CD4-positive, alpha-beta T cell treated with Interleukin-15 for 1 hour (primary cell): ENCODE data around the gene THRB.
"Not testable (repeated sequence)": the region's sequence is repeated elsewhere in the genome, so short reads cannot be mapped to it uniquely, and the experiment has no call there.

Source experiments
- DNase-seq: peaks from one replicate; pipeline ENCODE4 v3.0.0-alpha.2; 2020

Gene THRB

GRCh38 chr3:24440760-24441464 lies 53.7 kb downstream of the THRB start:
- no peak for DNase-seq

- no peak for DNase-seq
These were observed 55.6 kb downstream of the THRB start for GRCh38 chr3:24439021-24439420.

DNA sequence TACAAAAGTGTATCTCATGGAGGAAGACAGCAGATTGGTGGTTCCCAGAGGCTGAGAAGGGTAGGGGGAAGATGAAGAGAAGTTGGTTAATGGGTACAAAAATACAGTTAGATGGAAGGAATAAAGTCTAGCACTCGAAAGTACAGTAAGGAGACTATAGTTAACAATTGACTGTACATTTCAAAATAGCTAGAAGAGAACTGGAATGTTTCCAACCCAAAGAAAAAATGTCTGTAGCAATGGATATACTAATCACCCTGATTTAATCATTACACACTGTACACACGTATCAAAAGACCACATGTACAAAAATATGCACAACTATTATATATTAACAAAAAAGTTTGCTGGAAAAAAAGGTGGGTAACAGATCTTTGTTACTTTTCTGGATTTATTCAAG lies 57.3 kb downstream of the THRB start:
- DNase-seq, result no peak

DNA sequence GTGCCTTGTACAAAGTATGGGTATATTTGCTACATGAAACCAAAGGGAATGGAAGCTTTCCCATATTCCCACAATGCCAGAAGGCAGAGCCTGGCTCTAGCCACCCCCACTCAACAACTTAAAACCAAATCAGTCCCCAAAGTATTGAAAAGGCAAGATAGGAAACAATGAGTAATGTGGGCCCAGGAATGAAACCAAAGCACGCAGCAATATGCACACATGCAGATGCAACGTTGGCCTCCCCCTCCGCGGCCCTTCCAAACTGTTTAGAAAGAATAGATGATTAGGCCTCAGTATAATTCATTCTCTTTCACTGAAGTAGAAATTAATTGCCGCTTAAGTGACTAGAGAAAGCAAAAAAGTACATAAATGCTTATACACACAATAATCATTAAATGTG lies 59.1 kb downstream of the THRB start:
- no peak for DNase-seq

- DNase-seq, result no peak
These were observed 60.0 kb downstream of the THRB start for GRCh38 chr3:24434651-24435050.

GRCh38 chr3:24433838-24434591 lies 60.6 kb downstream of the THRB start:
- no peak for DNase-seq

DNA sequence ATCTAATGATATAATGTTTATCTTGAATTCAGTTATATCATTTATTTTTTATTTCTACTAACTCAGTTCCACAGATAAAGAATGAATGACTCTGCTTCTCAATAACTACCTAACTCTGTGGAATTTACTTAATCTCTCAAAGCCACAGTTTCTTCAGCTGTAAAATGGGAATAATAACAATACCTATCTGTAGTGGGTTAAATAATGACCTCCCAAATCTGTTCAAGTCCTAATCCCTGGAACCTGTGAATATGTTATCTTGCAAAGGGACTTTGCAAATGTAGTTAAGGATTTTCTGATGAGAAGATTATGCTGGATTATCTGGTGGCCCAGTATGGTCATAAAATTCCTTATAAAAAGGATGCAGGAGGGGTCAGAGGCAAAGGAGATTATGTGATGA lies 61.7 kb downstream of the THRB start:
- no peak for DNase-seq

- DNase-seq, result no peak
These were observed 66.2 kb downstream of the THRB start for GRCh38 chr3:24428481-24428880.

DNA sequence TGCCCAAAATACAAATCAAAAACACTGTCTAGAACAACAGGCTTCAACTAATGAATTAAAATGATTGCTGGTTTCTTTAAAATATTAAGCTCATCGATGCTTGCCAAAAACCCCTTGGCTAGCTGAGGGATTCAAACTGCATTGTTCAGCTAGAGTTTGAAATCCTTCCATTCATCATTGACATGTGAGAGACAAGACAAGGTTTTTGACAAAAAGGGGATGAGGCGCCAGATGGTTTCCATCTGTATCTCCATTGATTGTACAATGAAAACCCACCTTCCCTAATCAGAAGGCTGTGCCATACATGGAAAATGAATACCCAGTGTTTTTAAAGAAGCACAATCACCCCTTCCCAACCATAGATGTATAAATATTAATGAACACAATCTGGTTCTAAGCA lies 67.8 kb downstream of the THRB start:
- DNase-seq, result no peak

- not testable (repeated sequence) for DNase-seq
These were observed 73.8 kb downstream of the THRB start for GRCh38 chr3:24420829-24421228.

DNA sequence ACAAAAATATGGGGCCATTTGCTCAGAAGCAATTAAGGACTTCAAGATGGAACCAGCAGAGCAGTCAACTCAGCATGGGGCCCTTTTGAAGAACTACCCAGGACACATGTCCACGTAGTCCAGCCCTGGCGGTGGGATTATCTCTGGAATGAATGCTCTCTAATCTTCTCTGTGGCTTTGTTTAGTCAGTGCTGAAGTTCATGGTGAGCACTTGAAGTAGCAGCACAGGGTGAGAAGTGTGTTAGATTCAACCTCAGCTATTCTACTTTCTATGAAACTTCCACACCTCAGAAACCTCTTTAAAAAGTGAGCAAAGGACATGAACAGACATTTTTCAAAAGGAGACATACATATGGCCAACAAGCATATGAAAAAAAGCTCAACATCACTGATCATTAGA lies 74.4 kb downstream of the THRB start:
- DNase-seq, result no peak

DNA sequence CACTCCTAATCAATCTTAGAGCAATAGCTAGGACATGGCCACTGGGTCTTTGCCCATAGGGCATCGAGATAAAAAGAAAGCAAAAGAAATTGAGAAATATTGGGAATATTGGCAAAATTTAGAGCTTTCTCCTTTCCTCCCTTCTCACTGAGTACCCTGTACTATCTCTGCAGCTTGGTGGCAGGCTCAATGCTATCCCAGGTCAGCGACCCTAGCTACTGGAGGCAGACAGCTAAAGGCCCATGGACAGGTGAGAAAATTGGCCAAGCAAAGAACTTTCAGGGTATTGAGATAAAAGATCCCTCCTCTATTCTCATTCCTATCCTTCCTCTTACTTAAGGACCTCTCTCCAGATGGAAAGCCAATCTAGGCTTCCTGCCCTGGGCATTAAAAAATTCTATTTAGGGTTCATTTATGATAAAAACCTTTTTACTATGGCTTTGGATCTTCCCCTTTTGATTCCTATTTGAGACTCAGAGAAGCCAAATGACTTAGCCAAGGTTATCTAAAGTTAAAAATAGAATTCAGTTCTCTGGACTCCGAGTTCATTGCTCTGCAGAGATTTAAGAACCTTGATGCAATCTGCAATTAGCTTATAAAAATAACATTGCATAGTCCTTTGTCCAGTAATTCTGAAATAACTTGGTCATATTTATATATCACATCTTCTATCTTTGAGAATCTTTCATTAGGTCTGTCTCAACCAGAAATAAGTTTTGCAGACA lies 75.4 kb downstream of the THRB start:
- DNase-seq, result no peak

GRCh38 chr3:24417730-24418129 lies 76.9 kb downstream of the THRB start:
- DNase-seq, result no peak

DNA sequence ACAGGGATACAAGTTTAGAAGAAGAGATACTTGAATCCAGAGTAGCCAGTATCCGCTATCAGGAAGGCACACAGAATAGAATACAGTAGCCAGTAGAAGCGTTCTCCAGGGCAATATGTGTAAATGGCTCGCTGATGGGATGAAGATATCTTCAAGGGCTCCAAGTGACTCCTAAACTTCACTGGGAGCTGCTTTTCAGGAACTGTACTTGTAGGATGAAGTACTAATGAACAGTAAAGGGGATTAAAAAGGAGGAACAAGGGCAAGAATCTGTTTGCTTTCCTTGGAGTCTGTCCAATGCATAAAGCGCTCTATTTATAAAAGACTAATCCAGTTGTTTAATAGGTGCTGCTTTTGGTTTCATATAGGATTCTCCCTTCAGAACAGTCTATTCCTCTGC lies 78.4 kb downstream of the THRB start:
- no peak for DNase-seq

DNA sequence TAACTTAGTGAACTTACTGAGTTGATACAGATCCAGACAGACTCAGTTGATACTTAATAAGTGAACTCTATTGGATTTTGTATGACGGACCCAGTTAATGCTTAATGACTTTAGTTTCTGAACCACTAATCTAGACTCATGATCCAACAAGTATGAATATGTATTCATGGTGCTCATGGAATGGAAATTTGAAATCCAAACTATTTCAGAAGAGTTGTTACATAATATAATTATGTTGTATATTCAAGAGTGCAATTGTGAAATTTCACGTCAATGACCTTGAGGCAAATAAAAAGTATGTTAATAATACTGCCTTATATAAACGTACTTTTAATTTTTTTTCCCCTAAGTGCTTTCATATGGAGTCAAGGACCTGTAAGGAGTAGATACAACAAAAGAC lies 78.8 kb downstream of the THRB start:
- no peak for DNase-seq

GRCh38 chr3:24413662-24414061 lies 81.0 kb downstream of the THRB start:
- not testable (repeated sequence) for DNase-seq

- no peak for DNase-seq
These were observed 83.8 kb downstream of the THRB start for GRCh38 chr3:24410860-24411259.

DNA sequence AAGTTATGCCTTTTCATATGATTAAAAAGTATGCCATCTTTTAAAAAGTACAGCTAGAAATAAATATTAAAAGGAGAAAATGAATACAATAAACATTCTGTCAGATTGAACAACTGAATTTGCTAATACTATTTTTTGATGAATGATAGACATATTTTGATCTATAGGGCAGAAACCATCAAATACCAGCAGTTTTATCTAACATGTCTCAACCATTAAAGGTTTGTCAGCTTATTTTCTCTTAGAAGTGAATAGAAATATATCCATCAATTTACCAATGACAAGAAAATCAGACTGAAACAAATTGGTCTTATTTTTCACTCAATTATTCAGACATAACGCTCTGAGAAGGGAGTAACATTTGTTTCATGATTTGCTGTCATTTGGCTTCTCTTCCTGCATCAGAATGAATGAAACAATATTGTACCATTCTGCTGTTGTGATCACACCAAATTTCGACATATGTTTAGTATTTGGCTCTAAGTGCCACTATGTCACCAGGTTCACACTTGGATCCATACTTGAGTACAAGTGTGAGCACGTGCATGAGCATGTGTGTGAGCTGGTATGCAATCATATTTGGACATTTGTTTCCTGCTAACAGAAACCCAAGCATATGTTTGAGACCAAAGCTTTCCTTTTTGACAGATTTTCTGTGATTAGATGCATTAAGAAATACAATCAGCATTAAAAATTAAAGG lies 86.5 kb downstream of the THRB start:
- no peak for DNase-seq

- no peak for DNase-seq
These were observed 87.8 kb downstream of the THRB start for GRCh38 chr3:24406900-24407299.

GRCh38 chr3:24405057-24405456 lies 89.6 kb downstream of the THRB start:
- no peak for DNase-seq

DNA sequence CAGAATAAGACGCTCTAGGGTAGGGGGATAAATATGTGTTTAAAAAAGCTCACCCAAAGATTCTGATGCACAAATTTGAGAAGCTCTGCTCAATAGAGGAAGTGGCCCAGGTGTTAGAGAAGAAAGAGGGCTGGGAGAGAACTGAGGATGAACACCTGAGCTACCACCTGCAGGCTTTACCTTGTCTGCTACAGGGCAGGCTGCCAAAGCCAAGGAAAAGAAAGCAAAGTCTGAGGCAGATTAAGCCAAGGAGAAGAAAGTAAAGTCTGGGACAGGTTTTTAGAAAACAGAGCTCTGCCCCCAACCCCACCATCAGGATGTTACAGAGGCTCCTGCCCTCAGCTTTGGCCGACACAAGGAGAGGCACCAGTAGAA lies 92.9 kb downstream of the THRB start:
- DNase-seq, result no peak

GRCh38 chr3:24401090-24401810 lies 93.4 kb downstream of the THRB start:
- no peak for DNase-seq

- no peak for DNase-seq
These were observed 94.2 kb downstream of the THRB start for GRCh38 chr3:24400450-24400849.
